Measurements from ENCODE around the gene OCSTAMP. TPM values are rescaled to one million over a fixed set of nuclear protein-coding genes. Genes with fewer than 3 reads are reported as not detected.

Gene OCSTAMP
- total RNA-seq, 1 experiment from 2014 or later: not detected

- Histone ChIP-seq H3K36me3 (replicated peaks; ENCODE audit: control insufficient read depth, insufficient read depth, low read length) (no peaks in the 10 kb centered on the region), H3K27me3 (ENCODE audit: control insufficient read depth, insufficient read depth, low read length) (no peaks in the 10 kb centered on the region), H3K4me3 (ENCODE audit: insufficient read depth, low read depth, low read length) (no peak overlapping the region)
- no peak for DNase-seq
Observed at GRCh38 chr20:46551522-46552381, 1.3 kb upstream of the OCSTAMP start.

GRCh38 chr20:46549188-46549972, 1.1 kb downstream of the OCSTAMP start:
- no peak for DNase-seq
- H3K36me3 ChIP-seq (replicated peaks; ENCODE audit: control insufficient read depth, insufficient read depth, low read length): no peaks in the 10 kb centered on the region
- H3K27me3 ChIP-seq (ENCODE audit: control insufficient read depth, insufficient read depth, low read length): no peaks in the 10 kb centered on the region
- no peak overlapping the region for H3K4me3 ChIP-seq (ENCODE audit: insufficient read depth, low read depth, low read length)

- Histone ChIP-seq H3K4me3 (ENCODE audit: insufficient read depth, low read depth, low read length) (no peak overlapping the region), H3K36me3 (replicated peaks; ENCODE audit: control insufficient read depth, insufficient read depth, low read length) (no peaks in the 10 kb centered on the region), H3K27me3 (ENCODE audit: control insufficient read depth, insufficient read depth, low read length) (no peaks in the 10 kb centered on the region)
- no peak for DNase-seq
Observed at GRCh38 chr20:46548688-46549087, 1.8 kb downstream of the OCSTAMP start.

GRCh38 chr20:46547995-46548394, 2.5 kb downstream of the OCSTAMP start:
- Histone ChIP-seq H3K27me3 (ENCODE audit: control insufficient read depth, insufficient read depth, low read length) (no peaks in the 10 kb centered on the region), H3K36me3 (replicated peaks; ENCODE audit: control insufficient read depth, insufficient read depth, low read length) (no peaks in the 10 kb centered on the region), H3K4me3 (ENCODE audit: insufficient read depth, low read depth, low read length) (no peak overlapping the region)
- no peak for DNase-seq

- no peaks in the 10 kb centered on the region for H3K27me3 ChIP-seq (ENCODE audit: control insufficient read depth, insufficient read depth, low read length)
- no peaks in the 10 kb centered on the region for H3K36me3 ChIP-seq (replicated peaks; ENCODE audit: control insufficient read depth, insufficient read depth, low read length)
- DNase-seq: no peak
Observed at GRCh38 chr20:46546936-46547335, 3.5 kb downstream of the OCSTAMP start.

GRCh38 chr20:46546298-46546697, 4.2 kb downstream of the OCSTAMP start:
- H3K4me3 ChIP-seq (ENCODE audit: insufficient read depth, low read depth, low read length): no peak overlapping the region
- H3K36me3 ChIP-seq (replicated peaks; ENCODE audit: control insufficient read depth, insufficient read depth, low read length): no peaks in the 10 kb centered on the region
- no peaks in the 10 kb centered on the region for H3K27me3 ChIP-seq (ENCODE audit: control insufficient read depth, insufficient read depth, low read length)
- DNase-seq: peak; percentile 78

More at GRCh38 chr20:46546936-46547335, 3.5 kb downstream of the OCSTAMP start:
- no peak overlapping the region for H3K4me3 ChIP-seq (ENCODE audit: insufficient read depth, low read depth, low read length)

- DNase-seq: no peak
- no peak overlapping the region for H3K4me3 ChIP-seq (ENCODE audit: insufficient read depth, low read depth, low read length)
- H3K27me3 ChIP-seq (ENCODE audit: control insufficient read depth, insufficient read depth, low read length): no peaks in the 10 kb centered on the region
- H3K36me3 ChIP-seq (replicated peaks; ENCODE audit: control insufficient read depth, insufficient read depth, low read length): no peaks in the 10 kb centered on the region
Observed at GRCh38 chr20:46545827-46546138, 4.7 kb downstream of the OCSTAMP start.

- Histone ChIP-seq H3K36me3 (replicated peaks; ENCODE audit: control insufficient read depth, insufficient read depth, low read length) (no peaks in the 10 kb centered on the region), H3K27me3 (ENCODE audit: control insufficient read depth, insufficient read depth, low read length) (no peaks in the 10 kb centered on the region), H3K4me3 (ENCODE audit: insufficient read depth, low read depth, low read length) (no peak overlapping the region)
- DNase-seq: no peak
Observed at GRCh38 chr20:46545077-46545826, 5.2 kb downstream of the OCSTAMP start.

GRCh38 chr20:46544576-46544975, 5.9 kb downstream of the OCSTAMP start:
- no peak overlapping the region for H3K4me3 ChIP-seq (ENCODE audit: insufficient read depth, low read depth, low read length)
- no peak for DNase-seq
- no peaks in the 10 kb centered on the region for H3K27me3 ChIP-seq (ENCODE audit: control insufficient read depth, insufficient read depth, low read length)
- H3K36me3 ChIP-seq (replicated peaks; ENCODE audit: control insufficient read depth, insufficient read depth, low read length): no peaks in the 10 kb centered on the region

- no peaks in the 10 kb centered on the region for H3K36me3 ChIP-seq (replicated peaks; ENCODE audit: control insufficient read depth, insufficient read depth, low read length)
- no peak for DNase-seq
- H3K4me3 ChIP-seq (ENCODE audit: insufficient read depth, low read depth, low read length): no peak overlapping the region
- no peaks in the 10 kb centered on the region for H3K27me3 ChIP-seq (ENCODE audit: control insufficient read depth, insufficient read depth, low read length)
Observed at GRCh38 chr20:46543959-46544358, 6.5 kb downstream of the OCSTAMP start.

- DNase-seq: no peak
- Histone ChIP-seq H3K27me3 (ENCODE audit: control insufficient read depth, insufficient read depth, low read length) (no peaks in the 10 kb centered on the region), H3K36me3 (replicated peaks; ENCODE audit: control insufficient read depth, insufficient read depth, low read length) (no peaks in the 10 kb centered on the region), H3K4me3 (ENCODE audit: insufficient read depth, low read depth, low read length) (no peak overlapping the region)
Observed at GRCh38 chr20:46543033-46543432, 7.4 kb downstream of the OCSTAMP start.

- Histone ChIP-seq H3K27me3 (ENCODE audit: control insufficient read depth, insufficient read depth, low read length) (no peaks in the 10 kb centered on the region), H3K36me3 (replicated peaks; ENCODE audit: control insufficient read depth, insufficient read depth, low read length) (no peaks in the 10 kb centered on the region), H3K4me3 (ENCODE audit: insufficient read depth, low read depth, low read length) (no peak overlapping the region)
- peak; percentile 61 for DNase-seq
Observed at GRCh38 chr20:46541229-46541935, 9.1 kb downstream of the OCSTAMP start.

GRCh38 chr20:46539113-46539512, 11.3 kb downstream of the OCSTAMP start:
- H3K36me3 ChIP-seq (replicated peaks; ENCODE audit: control insufficient read depth, insufficient read depth, low read length): no peaks in the 10 kb centered on the region
- DNase-seq: peak; percentile 73
- no peak overlapping the region for H3K4me3 ChIP-seq (ENCODE audit: insufficient read depth, low read depth, low read length)
- H3K27me3 ChIP-seq (ENCODE audit: control insufficient read depth, insufficient read depth, low read length): no peaks in the 10 kb centered on the region

GRCh38 chr20:46530640-46531039, 19.8 kb downstream of the OCSTAMP start:
- H3K27me3 ChIP-seq (ENCODE audit: control insufficient read depth, insufficient read depth, low read length): no peaks in the 10 kb centered on the region
- H3K4me3 ChIP-seq (ENCODE audit: insufficient read depth, low read depth, low read length): no peak overlapping the region
- H3K36me3 ChIP-seq (replicated peaks; ENCODE audit: control insufficient read depth, insufficient read depth, low read length): no peaks in the 10 kb centered on the region
- DNase-seq: no peak
